ENCODE data around the gene SMIM43. TPM values are rescaled to one million over a fixed set of nuclear protein-coding genes. Genes with fewer than 3 reads are reported as not detected.
A peak's percentile ranks its signal among the peaks of the same experiment; 100 is the strongest.

SMIM43 gene
- total RNA-seq, 2 experiments from 2014 or later = not detected

DNA sequence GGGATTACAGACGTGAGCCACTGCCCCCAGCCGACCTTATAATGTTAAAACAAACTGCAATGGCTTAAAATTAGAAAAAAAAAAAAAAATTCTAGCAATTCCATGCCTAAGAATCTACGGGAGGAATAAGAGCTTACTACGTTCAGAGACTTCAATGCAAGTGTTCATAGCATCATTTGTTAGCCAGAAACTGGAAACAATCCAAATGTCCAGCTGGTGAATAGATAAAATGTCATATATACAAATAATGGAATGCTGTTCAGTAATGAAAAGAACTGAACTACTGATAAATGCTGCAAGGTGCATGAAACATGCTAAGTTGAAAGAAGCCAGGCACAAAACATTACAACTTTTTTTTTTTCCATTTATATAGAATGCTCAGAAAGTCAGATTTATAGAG lies 41.4 kb upstream of the SMIM43 start:
- Mint-ChIP-seq H3K27ac (no peak overlapping the region), H3K4me1 (ENCODE audit: low read depth) (peaks cover 29% of the 10 kb centered on the region), H3K36me3 (ENCODE audit: low read depth) (peaks cover 94% of the 10 kb centered on the region)

DNA sequence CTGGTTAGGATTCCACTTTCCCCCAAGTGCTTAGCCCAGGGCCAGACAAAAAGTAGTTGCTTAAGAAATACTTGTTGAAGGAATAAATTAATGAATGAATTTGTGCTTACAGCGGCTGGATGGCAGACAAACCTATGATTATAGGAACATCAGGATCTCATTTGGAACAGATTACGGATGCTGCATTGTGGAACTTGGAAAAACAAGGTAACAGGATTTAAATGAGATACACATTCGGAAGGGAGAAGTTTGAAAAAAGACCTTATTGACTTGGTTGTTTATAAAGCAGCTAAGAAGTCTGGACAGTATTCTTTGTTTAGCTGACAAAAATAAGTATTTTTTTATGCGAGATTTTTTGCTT lies 36.7 kb upstream of the SMIM43 start:
- Mint-ChIP-seq H3K4me3 (peak overlapping the region; percentile 96), H3K36me3 (ENCODE audit: low read depth) (peaks cover 63% of the 10 kb centered on the region), H3K27me3 (no peaks in the 10 kb centered on the region), H3K27ac (peak overlapping the region; percentile 100), H3K4me1 (ENCODE audit: low read depth) (peaks cover 50% of the 10 kb centered on the region), H3K9me3 (no peaks in the 10 kb centered on the region)
- ChIA-PET POLR2A (interaction anchor here (0.6 to 3.8 kb wide), 10 partner anchors 12 to 931 kb away, joined by 3 to 40 read pairs (median 6); partner anchors contain the start of genes ANXA5, BBS12, BBS7 and CCNA2), CTCF (interaction anchor here (1.8 kb wide), 1 partner anchor 776 kb away, joined by 4 read pairs; no protein-coding TSS in a partner anchor)
- Histone ChIP-seq H3K27ac (ENCODE audit: low read depth in 1 of 2, low read length in 2 of 2) (peak overlapping the region; percentile 80 to 96), H3K27me3 (ENCODE audit: control insufficient read depth in 1 of 2, insufficient read depth in 2 of 2, low read length in 2 of 2) (no peaks in the 10 kb centered on the region), H3K4me3 (ENCODE audit: low read length) (peak overlapping the region; percentile 95), H3K9me3 (ENCODE audit: control insufficient read depth in 1 of 2, insufficient read depth in 1 of 2, low read length in 2 of 2) (no peaks in the 10 kb centered on the region), H3K4me1 (ENCODE audit: insufficient read depth, low read length) (peaks cover 13% of the 10 kb centered on the region), H3K36me3 (ENCODE audit: insufficient read depth, low read length) (peaks cover 40% of the 10 kb centered on the region)
- ATAC-seq (ENCODE audit: poor library complexity) (no peak), DNase-seq (no peak)
- intact Hi-C loops (cut with DNase I, micrococcal nuclease) = loop anchor here in 1 of 2 experiments (1.0 to 10.0 kb wide), 6 partner anchors 17 to 933 kb away; partner anchors contain the start of genes ANXA5, BBS12 and BBS7
- TF ChIP-seq, protein P1, sequence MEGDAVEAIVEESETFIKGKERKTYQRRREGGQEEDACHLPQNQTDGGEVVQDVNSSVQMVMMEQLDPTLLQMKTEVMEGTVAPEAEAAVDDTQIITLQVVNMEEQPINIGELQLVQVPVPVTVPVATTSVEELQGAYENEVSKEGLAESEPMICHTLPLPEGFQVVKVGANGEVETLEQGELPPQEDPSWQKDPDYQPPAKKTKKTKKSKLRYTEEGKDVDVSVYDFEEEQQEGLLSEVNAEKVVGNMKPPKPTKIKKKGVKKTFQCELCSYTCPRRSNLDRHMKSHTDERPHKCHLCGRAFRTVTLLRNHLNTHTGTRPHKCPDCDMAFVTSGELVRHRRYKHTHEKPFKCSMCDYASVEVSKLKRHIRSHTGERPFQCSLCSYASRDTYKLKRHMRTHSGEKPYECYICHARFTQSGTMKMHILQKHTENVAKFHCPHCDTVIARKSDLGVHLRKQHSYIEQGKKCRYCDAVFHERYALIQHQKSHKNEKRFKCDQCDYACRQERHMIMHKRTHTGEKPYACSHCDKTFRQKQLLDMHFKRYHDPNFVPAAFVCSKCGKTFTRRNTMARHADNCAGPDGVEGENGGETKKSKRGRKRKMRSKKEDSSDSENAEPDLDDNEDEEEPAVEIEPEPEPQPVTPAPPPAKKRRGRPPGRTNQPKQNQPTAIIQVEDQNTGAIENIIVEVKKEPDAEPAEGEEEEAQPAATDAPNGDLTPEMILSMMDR (IDR thresholded peaks at IDR 0.05) = no peak

More for the DNA sequence above, 41.4 kb upstream of the SMIM43 start:
- Mint-ChIP-seq H3K9me3 (no peaks in the 10 kb centered on the region), H3K27me3 (no peaks in the 10 kb centered on the region), H3K4me3 (no peak overlapping the region)
- H3K4me3 ChIP-seq (ENCODE audit: low read length) = no peak overlapping the region
- DNase-seq (no peak), ATAC-seq (ENCODE audit: poor library complexity) (no peak)
- H3K27ac ChIP-seq (ENCODE audit: low read depth in 1 of 2, low read length in 2 of 2) = no peak overlapping the region
- TF ChIP-seq, protein P1 (IDR thresholded peaks at IDR 0.05) = no peak
- ChIA-PET CTCF (no interaction called here), POLR2A (interaction anchor here (0.7 kb wide), 1 partner anchor 276 kb away, joined by 5 read pairs; no protein-coding TSS in a partner anchor)
- H3K4me1 ChIP-seq (ENCODE audit: insufficient read depth, low read length) = peaks cover 7% of the 10 kb centered on the region
- peaks cover 81% of the 10 kb centered on the region for H3K36me3 ChIP-seq (ENCODE audit: insufficient read depth, low read length)
- H3K9me3 ChIP-seq (ENCODE audit: control insufficient read depth in 1 of 2, insufficient read depth in 1 of 2, low read length in 2 of 2) = no peaks in the 10 kb centered on the region
- no peaks in the 10 kb centered on the region for H3K27me3 ChIP-seq (ENCODE audit: control insufficient read depth in 1 of 2, insufficient read depth in 2 of 2, low read length in 2 of 2)
- intact Hi-C loops (cut with DNase I, micrococcal nuclease) = loop anchor here in 1 of 2 experiments (10.0 kb wide), 2 partner anchors 622 to 928 kb away; partner anchors contain the start of gene BBS12

DNA sequence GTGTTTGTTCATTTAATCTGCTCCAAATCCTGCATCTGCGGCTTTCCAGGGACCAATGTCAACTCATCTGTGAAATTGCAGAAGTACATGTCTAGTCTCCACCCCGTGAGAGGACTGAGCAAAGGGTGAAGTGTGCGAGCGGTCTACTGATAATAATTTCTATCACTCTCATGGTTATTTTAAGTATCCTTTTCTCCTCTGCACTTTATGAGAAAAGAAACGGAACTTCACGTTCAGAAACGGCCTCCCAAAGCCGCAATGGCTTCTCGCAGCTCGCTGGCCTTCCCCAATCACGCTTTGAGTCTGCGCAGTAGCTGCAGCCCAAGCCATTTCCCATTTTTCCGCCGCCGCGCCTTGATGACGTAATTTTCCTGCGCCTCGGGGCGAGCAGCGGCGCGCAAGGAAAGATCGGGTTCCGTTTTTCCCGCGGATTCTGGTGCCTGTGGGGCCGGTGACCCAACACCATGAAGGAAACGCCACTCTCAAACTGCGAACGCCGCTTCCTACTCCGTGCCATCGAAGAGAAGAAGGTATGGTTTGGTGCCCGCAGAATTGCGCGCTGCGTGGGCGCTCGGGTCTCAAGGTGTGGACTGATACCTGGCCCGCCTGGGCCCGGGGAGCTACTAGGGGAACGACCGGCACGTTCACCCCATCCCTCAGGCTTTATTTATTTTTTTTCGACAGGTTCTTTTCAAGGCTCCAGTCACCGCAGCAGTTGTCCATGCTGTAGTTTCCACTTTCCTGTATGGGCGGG lies 36.2 kb upstream of the SMIM43 start, which contains the start of gene EXOSC9:
TSS of gene EXOSC9 (plus strand) at position 363 of the 754 bp plus-strand sequence. CDS start at position 465, 102 bp downstream.
- ChIA-PET POLR2A (interaction anchor here (0.6 to 3.8 kb wide), 10 partner anchors 11 to 931 kb away, joined by 3 to 40 read pairs (median 6); partner anchors contain the start of genes ANXA5, BBS12, BBS7 and CCNA2), CTCF (interaction anchor here (1.8 kb wide), 1 partner anchor 777 kb away, joined by 4 read pairs; no protein-coding TSS in a partner anchor)
- H3K4me3 Mint-ChIP-seq = peak within 1 kb of the TSS; percentile 96
- Histone ChIP-seq H3K36me3 (ENCODE audit: insufficient read depth, low read length) (peaks cover 36% of the 10 kb centered on the region), H3K27me3 (ENCODE audit: control insufficient read depth in 1 of 2, insufficient read depth in 2 of 2, low read length in 2 of 2) (no peaks in the 10 kb centered on the region), H3K4me3 (ENCODE audit: low read length) (peak within 1 kb of the TSS; percentile 95), H3K9me3 (ENCODE audit: control insufficient read depth in 1 of 2, insufficient read depth in 1 of 2, low read length in 2 of 2) (no peaks in the 10 kb centered on the region), H3K27ac (ENCODE audit: low read depth in 1 of 2, low read length in 2 of 2) (peak within 1 kb of the TSS; percentile 80 to 96), H3K4me1 (ENCODE audit: insufficient read depth, low read length) (peaks cover 13% of the 10 kb centered on the region)
- DNase-seq = peak; percentile 88 to 97 (median 94)
- H3K9me3 Mint-ChIP-seq = no peaks in the 10 kb centered on the region
- ATAC-seq (ENCODE audit: poor library complexity) = peak; percentile 87
- H3K27ac Mint-ChIP-seq = peak within 1 kb of the TSS; percentile 100
- no peaks in the 10 kb centered on the region for H3K27me3 Mint-ChIP-seq
- intact Hi-C loops (cut with DNase I, micrococcal nuclease) = loop anchor here in 1 of 2 experiments (1.0 to 10.0 kb wide), 5 partner anchors 21 to 934 kb away; partner anchors contain the start of genes ANXA5, BBS12 and BBS7
- TF ChIP-seq, protein P1 (IDR thresholded peaks at IDR 0.05) = no peak
- peaks cover 51% of the 10 kb centered on the region for H3K4me1 Mint-ChIP-seq (ENCODE audit: low read depth)
- H3K36me3 Mint-ChIP-seq (ENCODE audit: low read depth) = peaks cover 57% of the 10 kb centered on the region

Measured in CD4-positive, alpha-beta T cell (primary cell).